NCI-H2171 treated with DMSO at 0.1 percent for 48 hours (cell line): ENCODE measurements around the gene DPYD.

Experiments used
- DNase-seq: peaks from one replicate; lab custom pipeline; 2025; lab: John Stamatoyannopoulos, UW

Gene DPYD

GRCh38 chr1:97906567-97907241 is 14.1 kb downstream of the DPYD start:
- DNase-seq, result no peak

GRCh38 chr1:97905141-97905940 is 15.5 kb downstream of the DPYD start:
- no peak for DNase-seq

GRCh38 chr1:97904534-97904933 is 16.3 kb downstream of the DPYD start:
- no peak for DNase-seq

- no peak for DNase-seq
These were observed 17.2 kb downstream of the DPYD start for GRCh38 chr1:97903626-97904025.

- DNase-seq, result no peak
These were observed 18.8 kb downstream of the DPYD start for GRCh38 chr1:97902067-97902466.

- DNase-seq, result no peak
These were observed 19.7 kb downstream of the DPYD start for GRCh38 chr1:97901017-97901658.

- no peak for DNase-seq
These were observed 21.9 kb downstream of the DPYD start for GRCh38 chr1:97898948-97899347.

- DNase-seq, result no peak
These were observed 25.6 kb downstream of the DPYD start for GRCh38 chr1:97895278-97895677.

GRCh38 chr1:97893844-97894243 is 27.0 kb downstream of the DPYD start:
- no peak for DNase-seq

GRCh38 chr1:97886199-97886598 is 34.6 kb downstream of the DPYD start:
- no peak for DNase-seq

GRCh38 chr1:97883823-97884222 is 37.0 kb downstream of the DPYD start:
- DNase-seq, result no peak

- no peak for DNase-seq
These were observed 43.5 kb downstream of the DPYD start for GRCh38 chr1:97877307-97877706.

GRCh38 chr1:97875996-97876395 is 44.8 kb downstream of the DPYD start:
- DNase-seq, result no peak

GRCh38 chr1:97870589-97870988 is 50.2 kb downstream of the DPYD start:
- DNase-seq, result peak; percentile 6

- DNase-seq, result no peak
These were observed 51.4 kb downstream of the DPYD start for GRCh38 chr1:97869441-97869840.

GRCh38 chr1:97867127-97867526 is 53.7 kb downstream of the DPYD start:
- no peak for DNase-seq

GRCh38 chr1:97864615-97865014 is 56.2 kb downstream of the DPYD start:
- DNase-seq, result peak; percentile 35

- DNase-seq, result no peak
These were observed 67.6 kb downstream of the DPYD start for GRCh38 chr1:97853221-97853620.

- no peak for DNase-seq
These were observed 71.2 kb downstream of the DPYD start for GRCh38 chr1:97849345-97850340.

GRCh38 chr1:97845805-97846204 is 75.0 kb downstream of the DPYD start:
- no peak for DNase-seq

GRCh38 chr1:97844552-97845089 is 76.2 kb downstream of the DPYD start:
- no peak for DNase-seq

- DNase-seq, result no peak
These were observed 79.5 kb downstream of the DPYD start for GRCh38 chr1:97841338-97841737.
